Epidermal melanocyte (primary cell): ENCODE measurements around the gene CACNA2D1.

Experiments used
- DNase-seq: peaks from one replicate; pipeline ENCODE4 v3.0.0; 2011; ENCODE audit warnings: low spot score; ENCODE audit not compliant: insufficient read length

Gene CACNA2D1

DNA sequence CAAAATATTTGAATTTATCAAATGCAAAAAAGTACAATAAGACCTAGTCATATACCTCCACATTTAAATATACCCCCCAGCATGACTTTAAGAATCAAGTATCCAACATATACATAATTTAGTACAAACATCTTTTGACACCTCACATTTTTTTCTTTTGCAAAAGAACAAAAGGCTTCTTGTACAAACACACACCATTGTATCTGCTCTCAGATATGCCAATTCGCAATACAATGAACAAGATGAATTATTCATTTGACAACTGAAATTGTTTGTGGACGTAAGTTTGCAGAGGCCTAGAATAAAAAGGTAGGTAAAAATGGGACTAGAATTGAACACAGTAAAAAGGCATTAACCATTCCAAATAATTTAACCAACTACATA, 154.4 kb downstream of the CACNA2D1 start:
- DNase-seq = no peak

DNA sequence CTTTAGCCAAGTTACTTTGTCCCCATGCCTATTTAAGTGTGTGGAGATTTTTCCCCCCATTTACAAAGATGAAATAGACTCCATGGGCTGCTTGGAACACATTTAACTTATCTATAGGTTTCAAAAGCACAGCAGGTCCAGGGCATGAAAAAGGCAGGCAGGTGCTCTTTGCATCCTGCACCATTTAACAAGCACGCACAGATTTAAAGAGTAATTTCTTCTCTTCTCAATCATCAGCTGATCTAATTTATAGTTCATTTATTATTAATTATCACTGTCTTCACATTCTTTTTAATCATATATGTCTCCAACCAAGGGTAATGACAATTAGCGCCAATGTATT, 156.8 kb downstream of the CACNA2D1 start:
- DNase-seq = no peak

DNA sequence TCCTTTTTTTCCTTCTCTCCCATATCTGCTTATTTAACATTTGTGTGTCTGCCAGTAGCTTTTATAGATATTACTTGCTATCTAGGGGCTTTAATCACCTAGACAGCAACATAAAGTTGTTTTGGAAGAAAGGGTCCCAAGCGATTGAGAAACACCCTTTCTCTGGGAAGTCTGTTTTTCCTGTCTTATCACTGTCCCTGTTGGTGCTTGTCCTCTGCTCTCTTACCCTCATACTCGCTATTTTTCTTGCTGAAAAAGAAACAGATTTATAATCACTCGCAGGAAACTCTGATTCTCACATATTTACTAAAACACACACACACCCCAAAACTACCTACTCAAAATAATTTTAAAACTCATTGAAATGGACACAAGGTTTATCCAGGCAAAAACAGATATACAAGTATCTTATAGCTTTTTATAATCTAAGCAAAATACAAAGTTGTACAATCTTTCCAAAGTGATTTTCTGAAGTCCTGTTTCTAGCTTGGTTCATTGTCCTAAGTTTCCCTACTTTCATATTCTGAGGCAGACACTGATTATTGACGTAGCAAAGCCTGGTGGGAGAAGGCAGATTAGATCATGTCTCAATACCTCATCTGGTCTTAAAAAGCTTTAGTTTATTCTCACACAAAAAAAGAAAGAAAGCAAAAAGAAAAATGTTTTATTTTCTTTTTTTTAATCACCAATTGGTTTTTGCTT, 157.3 kb downstream of the CACNA2D1 start:
- DNase-seq = no peak

- no peak for DNase-seq
These were observed 158.5 kb downstream of the CACNA2D1 start for GRCh38 chr7:82284936-82285519.

GRCh38 chr7:82275342-82275741, 168.2 kb downstream of the CACNA2D1 start:
- DNase-seq = no peak

GRCh38 chr7:82274681-82275080, 168.9 kb downstream of the CACNA2D1 start:
- no peak for DNase-seq

DNA sequence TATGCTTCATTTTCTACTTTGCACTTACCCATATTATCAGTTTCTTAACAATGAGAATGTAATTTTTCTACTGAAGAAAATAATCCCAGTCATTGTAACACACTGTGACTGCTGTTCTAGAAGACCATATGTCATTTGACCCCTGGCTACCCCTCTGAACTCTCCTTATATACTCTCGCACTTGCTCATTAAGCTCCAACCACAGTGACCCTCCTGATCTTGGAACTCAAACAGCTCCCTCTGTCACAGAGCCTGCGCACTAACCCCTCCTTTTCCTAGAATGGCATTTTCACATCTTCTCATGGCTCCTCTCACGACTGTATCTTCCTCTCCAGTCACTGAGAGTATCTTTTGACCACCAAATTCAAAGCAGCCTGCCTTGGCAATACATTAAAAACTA, 169.7 kb downstream of the CACNA2D1 start:
- no peak for DNase-seq

- no peak for DNase-seq
These were observed 172.7 kb downstream of the CACNA2D1 start for GRCh38 chr7:82270870-82271269.

- DNase-seq = no peak
These were observed 174.9 kb downstream of the CACNA2D1 start for GRCh38 chr7:82268632-82269031.

- DNase-seq = no peak
These were observed 177.5 kb downstream of the CACNA2D1 start for GRCh38 chr7:82266081-82266480.

DNA sequence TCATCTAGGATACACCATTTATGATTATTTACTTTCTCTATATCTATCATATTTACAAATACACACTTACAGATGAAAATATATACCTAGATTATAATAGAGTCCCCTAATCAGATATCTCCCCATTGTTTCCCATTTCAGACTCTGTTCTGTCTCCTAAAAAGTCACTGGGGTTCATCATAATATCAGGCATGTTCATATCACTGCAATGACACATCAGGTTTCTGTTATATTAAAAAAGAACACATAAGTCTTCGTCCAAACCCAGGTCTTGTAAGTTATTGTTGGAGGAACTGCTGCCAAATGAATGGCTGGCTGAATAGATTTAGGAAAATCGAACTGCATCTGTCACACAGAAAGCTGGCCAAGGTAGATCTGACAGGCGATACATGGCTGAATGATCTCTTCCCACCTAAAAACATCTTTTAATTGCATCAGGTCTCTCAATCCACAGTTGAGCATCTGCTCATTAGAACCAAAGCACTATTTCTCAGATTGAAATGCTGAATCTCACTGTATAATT, 178.7 kb downstream of the CACNA2D1 start:
- DNase-seq = no peak

GRCh38 chr7:82263920-82264782, 179.4 kb downstream of the CACNA2D1 start:
- no peak for DNase-seq

DNA sequence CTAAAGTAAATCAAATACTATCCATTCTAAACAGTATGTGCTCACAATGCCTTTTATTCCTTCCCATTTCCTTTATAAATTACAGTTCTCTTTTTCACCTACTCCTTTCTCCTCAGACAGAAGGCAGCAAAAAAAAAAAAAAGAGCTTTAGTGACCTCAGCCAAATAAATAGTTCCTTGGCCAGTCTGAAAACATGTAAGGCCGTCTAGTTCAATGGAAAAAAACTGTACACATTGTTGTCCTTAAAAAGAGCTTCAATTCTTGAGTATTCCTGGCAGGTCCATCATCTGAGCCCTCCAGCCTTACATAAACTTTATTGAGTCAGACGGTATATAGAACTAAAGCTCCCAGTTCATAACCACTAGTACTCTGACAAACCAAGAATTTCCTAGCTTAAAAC, 185.4 kb downstream of the CACNA2D1 start:
- DNase-seq = no peak

- no peak for DNase-seq
These were observed 186.4 kb downstream of the CACNA2D1 start for GRCh38 chr7:82257118-82257695.

DNA sequence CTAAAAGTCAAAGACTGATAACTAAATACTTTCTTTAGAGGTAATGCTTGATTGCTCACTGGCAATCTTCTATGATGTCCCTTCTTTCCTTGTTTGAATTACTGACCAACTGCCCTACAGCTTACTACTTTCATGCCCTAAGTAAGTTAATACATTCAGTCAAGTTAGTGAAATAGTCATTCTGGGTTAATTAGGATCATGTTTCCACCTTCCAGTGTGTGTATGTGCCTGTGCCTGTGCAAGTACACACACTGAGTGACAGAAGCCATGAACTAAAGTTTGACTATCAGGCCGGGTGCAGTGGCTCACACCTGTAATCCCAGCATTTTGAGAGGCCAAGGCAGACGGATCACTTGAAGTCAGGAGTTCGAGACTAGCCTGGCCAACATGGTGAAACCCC, 187.9 kb downstream of the CACNA2D1 start:
- no peak for DNase-seq

DNA sequence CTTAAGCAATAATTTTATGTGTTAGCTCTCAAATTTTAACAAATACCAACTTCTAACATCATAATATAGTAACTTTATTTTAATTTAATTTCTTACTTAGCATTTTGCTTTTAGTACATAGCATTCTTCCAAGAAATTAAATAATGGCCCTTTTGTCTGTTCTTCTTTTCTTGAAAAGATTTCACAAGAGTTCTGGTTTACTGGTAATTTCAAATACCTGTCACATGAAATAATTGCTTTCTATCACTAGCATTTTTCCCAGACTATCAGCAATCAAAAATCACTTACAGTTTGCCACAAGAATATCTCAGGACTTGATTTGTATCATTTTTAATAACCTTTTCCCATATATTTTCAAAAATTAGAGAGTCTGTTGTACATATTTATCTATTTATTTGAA, 193.0 kb downstream of the CACNA2D1 start:
- no peak for DNase-seq

GRCh38 chr7:82249979-82250378, 193.6 kb downstream of the CACNA2D1 start:
- DNase-seq = no peak

GRCh38 chr7:82247814-82248433, 195.7 kb downstream of the CACNA2D1 start:
- DNase-seq = no peak

- no peak for DNase-seq
These were observed 198.5 kb downstream of the CACNA2D1 start for GRCh38 chr7:82244947-82245517.

GRCh38 chr7:82241356-82241755, 202.2 kb downstream of the CACNA2D1 start:
- DNase-seq = no peak

GRCh38 chr7:82235713-82236112, 207.9 kb downstream of the CACNA2D1 start:
- no peak for DNase-seq
